OCI-M1 (cell line): ENCODE data around the gene ULK4.
"Not testable (repeated sequence)": the region's sequence is repeated elsewhere in the genome, so short reads cannot be mapped to it uniquely, and the experiment has no call there.

Experiments used
- DNase-seq: peaks from one replicate; lab custom pipeline; 2025; lab: John Stamatoyannopoulos, UW

ULK4 gene

GRCh38 chr3:41872157-41872556 is 89.7 kb downstream of the ULK4 start:
- DNase-seq = no peak

GRCh38 chr3:41867533-41867932 is 94.4 kb downstream of the ULK4 start:
- DNase-seq = no peak

GRCh38 chr3:41866298-41866697 is 95.6 kb downstream of the ULK4 start:
- DNase-seq = no peak

GRCh38 chr3:41863024-41863423 is 98.9 kb downstream of the ULK4 start:
- DNase-seq = no peak

- DNase-seq = not testable (repeated sequence)
Observed at GRCh38 chr3:41860489-41860888, 101.4 kb downstream of the ULK4 start.

GRCh38 chr3:41854956-41855355 is 106.9 kb downstream of the ULK4 start:
- peak; percentile 8 for DNase-seq

- DNase-seq = peak; percentile 15
Observed at GRCh38 chr3:41853540-41854196, 108.2 kb downstream of the ULK4 start.

- DNase-seq = no peak
Observed at GRCh38 chr3:41848753-41849574, 112.9 kb downstream of the ULK4 start.

GRCh38 chr3:41847679-41848078 is 114.2 kb downstream of the ULK4 start:
- DNase-seq = no peak

- no peak for DNase-seq
Observed at GRCh38 chr3:41846850-41847249, 115.1 kb downstream of the ULK4 start.

GRCh38 chr3:41845826-41846225 is 116.1 kb downstream of the ULK4 start:
- DNase-seq = no peak

- not testable (repeated sequence) for DNase-seq
Observed at GRCh38 chr3:41844256-41844655, 117.6 kb downstream of the ULK4 start.

- not testable (repeated sequence) for DNase-seq
Observed at GRCh38 chr3:41840936-41841668, 120.8 kb downstream of the ULK4 start.

- DNase-seq = no peak
Observed at GRCh38 chr3:41836360-41837134, 125.4 kb downstream of the ULK4 start.

GRCh38 chr3:41833628-41834027 is 128.3 kb downstream of the ULK4 start:
- no peak for DNase-seq

GRCh38 chr3:41819236-41819635 is 142.7 kb downstream of the ULK4 start:
- no peak for DNase-seq

GRCh38 chr3:41808618-41809017 is 153.3 kb downstream of the ULK4 start:
- no peak for DNase-seq

- peak; percentile 16 for DNase-seq
Observed at GRCh38 chr3:41808152-41808551, 153.8 kb downstream of the ULK4 start.

- no peak for DNase-seq
Observed at GRCh38 chr3:41794748-41795589, 166.9 kb downstream of the ULK4 start.

- DNase-seq = no peak
Observed at GRCh38 chr3:41792806-41793205, 169.1 kb downstream of the ULK4 start.

- no peak for DNase-seq
Observed at GRCh38 chr3:41769106-41769505, 192.8 kb downstream of the ULK4 start.
